HEK293 (cell line): ENCODE measurements around the gene ANKRD22.

Experiments
- FEZF1 ChIP-seq: fragments of 450-650 bp; formaldehyde crosslinking; IDR thresholded peaks from 2 replicates; pipeline ENCODE4 v1.5.1; 2016; ENCODE audit warnings: missing biosample characterization, missing genetic modification characterization
- ZNF292 ChIP-seq: fragments of 450-650 bp; formaldehyde crosslinking; IDR thresholded peaks from 2 replicates; pipeline ENCODE4 v1.5.1; 2016; ENCODE audit warnings: low read depth, missing biosample characterization, missing genetic modification characterization, borderline replicate concordance
- TF ChIP-seq, protein P1 (sequence below): fragments of 450-650 bp; formaldehyde crosslinking; IDR thresholded peaks from 2 replicates; pipeline ENCODE4 v1.5.1; 2016; ENCODE audit warnings: missing biosample characterization, missing genetic modification characterization

DNA sequence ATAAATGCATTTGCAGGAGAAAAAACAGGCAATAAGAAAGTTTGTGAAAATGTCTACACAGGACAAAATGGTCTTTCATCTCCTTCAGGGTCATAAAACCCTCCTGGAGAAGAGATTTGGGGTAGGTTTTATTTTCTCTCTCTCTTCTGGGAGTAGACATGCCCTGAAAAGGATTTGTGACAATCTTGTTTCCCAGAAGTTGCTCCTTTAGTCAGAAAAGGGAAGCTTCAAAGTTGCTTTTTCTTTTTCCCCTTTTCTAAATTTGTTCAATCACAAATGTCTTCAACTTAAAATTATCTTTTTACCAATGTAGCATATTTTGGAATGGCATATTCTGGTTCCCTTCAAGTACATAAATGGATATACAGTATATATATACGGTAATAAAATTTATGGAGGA lies 9.4 kb upstream of the ANKRD22 start:
- TF ChIP-seq FEZF1 (tag by site-specific recombination) (no peak), ZNF292 (tag by site-specific recombination) (no peak)
- TF ChIP-seq, protein P1, sequence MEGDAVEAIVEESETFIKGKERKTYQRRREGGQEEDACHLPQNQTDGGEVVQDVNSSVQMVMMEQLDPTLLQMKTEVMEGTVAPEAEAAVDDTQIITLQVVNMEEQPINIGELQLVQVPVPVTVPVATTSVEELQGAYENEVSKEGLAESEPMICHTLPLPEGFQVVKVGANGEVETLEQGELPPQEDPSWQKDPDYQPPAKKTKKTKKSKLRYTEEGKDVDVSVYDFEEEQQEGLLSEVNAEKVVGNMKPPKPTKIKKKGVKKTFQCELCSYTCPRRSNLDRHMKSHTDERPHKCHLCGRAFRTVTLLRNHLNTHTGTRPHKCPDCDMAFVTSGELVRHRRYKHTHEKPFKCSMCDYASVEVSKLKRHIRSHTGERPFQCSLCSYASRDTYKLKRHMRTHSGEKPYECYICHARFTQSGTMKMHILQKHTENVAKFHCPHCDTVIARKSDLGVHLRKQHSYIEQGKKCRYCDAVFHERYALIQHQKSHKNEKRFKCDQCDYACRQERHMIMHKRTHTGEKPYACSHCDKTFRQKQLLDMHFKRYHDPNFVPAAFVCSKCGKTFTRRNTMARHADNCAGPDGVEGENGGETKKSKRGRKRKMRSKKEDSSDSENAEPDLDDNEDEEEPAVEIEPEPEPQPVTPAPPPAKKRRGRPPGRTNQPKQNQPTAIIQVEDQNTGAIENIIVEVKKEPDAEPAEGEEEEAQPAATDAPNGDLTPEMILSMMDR (tag by site-specific recombination): no peak
